PFSK-1 (cell line): ENCODE results near the gene PRRC2B.

ENCODE experiments used
- FOXP2 ChIP-seq: optimal IDR thresholded peaks from 2 replicates; pipeline ENCODE3; 2011; ENCODE audit warnings: borderline replicate concordance, control low read depth, inconsistent platforms; ENCODE audit not compliant: insufficient read depth; ENCODE audit errors: extremely low read length, extremely low read depth
- POLR2AphosphoS5 ChIP-seq: IDR thresholded peaks from 2 replicates; pipeline ENCODE4 v1.6.1; 2012; ENCODE audit warnings: low read depth, mild to moderate bottlenecking, control low read depth, low read length, moderate library complexity
- REST ChIP-seq, 2 experiments: IDR thresholded peaks; 2 replicates each; pipeline versions ENCODE4 v1.6.1 to v1.8.0; 2011 to 2012; ENCODE audit warnings: low read depth in 2 of 2, low read length in 2 of 2, control low read depth in 1 of 2, inconsistent platforms in 1 of 2, mild to moderate bottlenecking in 1 of 2, moderate library complexity in 1 of 2; ENCODE audit not compliant: insufficient read depth in 1 of 2
- SIN3A ChIP-seq: IDR thresholded peaks from 2 replicates; pipeline ENCODE4 v1.6.1; 2012; ENCODE audit warnings: mild to moderate bottlenecking, low read length, moderate library complexity, borderline replicate concordance; ENCODE audit not compliant: insufficient read depth
- TAF1 ChIP-seq: IDR thresholded peaks from 2 replicates; pipeline ENCODE4 v1.6.1; 2012; ENCODE audit warnings: low read length, control low read depth, borderline replicate concordance; ENCODE audit not compliant: insufficient read depth

Gene PRRC2B

GRCh38 chr9:131513177-131513576 lies 119.3 kb downstream of the PRRC2B start:
- no peak for TF ChIP-seq SIN3A
- no peak for TF ChIP-seq REST (IDR thresholded peaks at IDR 0.05; ENCODE audit: insufficient read depth in 1 of 2, low read depth in 2 of 2, low read length in 2 of 2)
- TF ChIP-seq POLR2AphosphoS5, result no peak
- TF ChIP-seq TAF1, result no peak
- TF ChIP-seq FOXP2, result no peak

GRCh38 chr9:131516100-131516499 lies 122.2 kb downstream of the PRRC2B start:
- TF ChIP-seq FOXP2 (no peak), TAF1 (no peak), SIN3A (no peak), POLR2AphosphoS5 (no peak), REST (IDR thresholded peaks at IDR 0.05; ENCODE audit: insufficient read depth in 1 of 2, low read depth in 2 of 2, low read length in 2 of 2) (no peak)

- TF ChIP-seq REST (IDR thresholded peaks at IDR 0.05; ENCODE audit: insufficient read depth in 1 of 2, low read depth in 2 of 2, low read length in 2 of 2) (no peak), POLR2AphosphoS5 (no peak), TAF1 (no peak), FOXP2 (no peak), SIN3A (no peak)
Measured at GRCh38 chr9:131516930-131517329, 123.0 kb downstream of the PRRC2B start.

- TF ChIP-seq SIN3A, result no peak
- TF ChIP-seq REST (IDR thresholded peaks at IDR 0.05; ENCODE audit: insufficient read depth in 1 of 2, low read depth in 2 of 2, low read length in 2 of 2), result no peak
- no peak for TF ChIP-seq TAF1
- TF ChIP-seq POLR2AphosphoS5, result no peak
Measured at GRCh38 chr9:131517761-131518190, 123.9 kb downstream of the PRRC2B start.

- no peak for TF ChIP-seq SIN3A
- no peak for TF ChIP-seq FOXP2
- no peak for TF ChIP-seq REST (IDR thresholded peaks at IDR 0.05; ENCODE audit: insufficient read depth in 1 of 2, low read depth in 2 of 2, low read length in 2 of 2)
- TF ChIP-seq TAF1, result no peak
- no peak for TF ChIP-seq POLR2AphosphoS5
Measured at GRCh38 chr9:131518553-131518952, 124.7 kb downstream of the PRRC2B start.
